K562 (cell line): ENCODE data around the gene AXIN2. TPM values are rescaled to one million over a fixed set of nuclear protein-coding genes. Genes with fewer than 3 reads are reported as not detected.

Experiments used
- ATAC-seq: fragments of 200-7000 bp; cut with Tn5 transposase; 3 replicates; pipeline ENCODE4 v1.9.1; 2020; ENCODE audit warnings: moderate library complexity
- BruUV-seq: library from RNA; stranded (reverse); fragments of 400-500 nt; replicated peaks from 2 replicates; lab custom pipeline; 2021; lab: Mats Ljungman, UMichigan
- CTCF ChIA-PET: fragments of 300-600 bp; formaldehyde crosslinking; extraction: SDS; loops from one replicate; lab custom pipeline; 2021; ENCODE audit warnings: low intra/inter-chr PET ratio; lab: Yijun Ruan, JAX
- POLR2A ChIA-PET: fragments of 300-600, 350-650 bp; sonication (Branson Sonifier 250); formaldehyde crosslinking; extraction: SDS; loops from one replicate; lab custom pipeline; 2021; ENCODE audit warnings: antibody characterized with exemption, inconsistent platforms; lab: Yijun Ruan, JAX
- DNase-seq, 4 experiments: peaks; one replicate each; pipeline versions ENCODE4 v3.0.0 to v3.0.0-alpha.2; 2011 to 2018; ENCODE audit warnings: low spot score in 3 of 4, mixed read lengths in 3 of 4; ENCODE audit errors: extremely low read depth in 1 of 4
- FAIRE-seq: peaks from 2 replicates; lab custom pipeline; 2011; peaks lifted over from hg19 to GRCh38; lab: Jason Lieb, UNC
- H2AFZ ChIP-seq: 2 replicates; pipeline ENCODE4 v1.6.0; 2011; ENCODE audit warnings: low read depth, low read length, control low read depth, inconsistent platforms
- H3K27ac ChIP-seq: fragments of 200-600 bp; 3 replicates; pipeline ENCODE4 v1.8.0; 2011; ENCODE audit warnings: low read depth, mild to moderate bottlenecking, control low read depth, inconsistent platforms, low read length, moderate library complexity, mixed read lengths; ENCODE audit errors: extremely low read depth
- H3K27me3 ChIP-seq, 2 experiments: fragments of 300-600 bp in 1 of 2; 2 replicates in 1 of 2; 3 replicates in 1 of 2; pipeline versions ENCODE4 v1.6.0 to v1.8.0; 2011; ENCODE audit warnings: inconsistent platforms in 2 of 2, low read length in 2 of 2, mild to moderate bottlenecking in 1 of 2, mixed read lengths in 1 of 2, moderate library complexity in 1 of 2; ENCODE audit not compliant: control insufficient read depth in 2 of 2, insufficient read depth in 2 of 2
- H3K36me3 ChIP-seq: fragments of 300-600 bp; 3 replicates; pipeline ENCODE4 v1.8.0; 2011; ENCODE audit warnings: mild to moderate bottlenecking, low read length, inconsistent platforms; ENCODE audit not compliant: control insufficient read depth, insufficient read depth
- H3K4me1 ChIP-seq, 2 experiments: fragments of 200-600 bp in 1 of 2; replicated peaks in 1 of 2; 2 replicates in 1 of 2; 3 replicates in 1 of 2; pipeline versions ENCODE4 v1.5.1 to v1.8.0; 2011; ENCODE audit warnings: inconsistent platforms in 2 of 2, low read length in 2 of 2, mild to moderate bottlenecking in 1 of 2, mixed read lengths in 1 of 2, moderate library complexity in 1 of 2; ENCODE audit not compliant: control insufficient read depth in 2 of 2, insufficient read depth in 2 of 2
- H3K4me2 ChIP-seq: 2 replicates; pipeline ENCODE4 v1.6.1; 2011; ENCODE audit warnings: low read length, control low read depth, inconsistent platforms, mixed read lengths; ENCODE audit not compliant: insufficient read depth
- H3K4me3 ChIP-seq: fragments of 200-600 bp; sonication (generic), shearing (Covaris generic); 2 replicates; pipeline ENCODE4 v1.5.1; 2016; ENCODE audit warnings: control low read depth, inconsistent platforms
- H3K79me2 ChIP-seq: fragments of 200-600 bp; 3 replicates; pipeline ENCODE4 v1.8.0; 2011; ENCODE audit warnings: low read length, inconsistent platforms; ENCODE audit not compliant: control insufficient read depth, insufficient read depth
- H3K9ac ChIP-seq, 2 experiments: 2 replicates each; pipeline versions ENCODE4 v1.6.0 to v1.6.1; 2011; ENCODE audit warnings: low read depth in 2 of 2, low read length in 2 of 2, control low read depth in 1 of 2, inconsistent platforms in 1 of 2, mild to moderate bottlenecking in 1 of 2, mixed read lengths in 1 of 2; ENCODE audit not compliant: insufficient read depth in 1 of 2
- H3K9me1 ChIP-seq: one replicate; pipeline ENCODE4 v1.6.0; 2011; ENCODE audit warnings: inconsistent platforms, mild to moderate bottlenecking, low read length, moderate library complexity; ENCODE audit not compliant: control insufficient read depth, insufficient read depth
- H3K9me3 ChIP-seq: replicated peaks from 2 replicates; pipeline ENCODE4 v1.5.1; 2011; ENCODE audit warnings: low read depth, low read length, inconsistent platforms; ENCODE audit not compliant: control insufficient read depth, insufficient read depth
- H4K20me1 ChIP-seq: replicated peaks from 2 replicates; pipeline ENCODE4 v1.6.1; 2011; ENCODE audit warnings: low read length, inconsistent platforms, mixed read lengths; ENCODE audit not compliant: control insufficient read depth, insufficient read depth
- GABPB2 ChIP-seq: fragments of 250-450 bp; sonication (Bioruptor Pico); conservative IDR thresholded peaks from 2 replicates; pipeline ENCODE4 v1.5.1; 2021; ENCODE audit warnings: mild to moderate bottlenecking
- NFIC ChIP-seq: fragments of 450-650 bp; IDR thresholded peaks from 2 replicates; pipeline ENCODE4 v1.6.1; 2017; ENCODE audit warnings: mild to moderate bottlenecking, inconsistent platforms
- SREBF2 ChIP-seq: sonication (generic); formaldehyde crosslinking; IDR thresholded peaks from 2 replicates; pipeline ENCODE4 v1.4.0; 2020; ENCODE audit warnings: mild to moderate bottlenecking, missing genetic modification reagents
- TSC22D4 ChIP-seq: fragments of 450-650 bp; IDR thresholded peaks from 2 replicates; pipeline ENCODE4 v1.6.1; 2016; ENCODE audit warnings: missing genetic modification characterization, missing biosample characterization, control low read depth
- WGBS: fragments of 100-300 bp; shearing (Covaris generic); methylation state at CpG from one replicate; pipeline ENCODE4 v1.1.6; 2016; ENCODE audit warnings: low coverage, mixed read lengths; ENCODE audit not compliant: insufficient coverage; ENCODE audit errors: missing lambda C conversion rate; 5-methylcytosine and 5-hydroxymethylcytosine counted together
- in situ Hi-C: fragments of 300-500 bp; cut with MboI; formaldehyde crosslinking; loops from 4 replicates; pipeline ENCODE4 v1.15.0; 2018; ENCODE audit warnings: inconsistent platforms, mixed read lengths
- intact Hi-C: fragments of 100-400 bp; cut with micrococcal nuclease; formaldehyde crosslinking; loops from 2 replicates; pipeline ENCODE4 v1.14.2; 2022
- polyA plus RNA-seq, 8 experiments: library from polyadenylated mRNA; depleted of rRNA in 4 of 8; stranded (reverse) in 5 of 8; unstranded in 3 of 8; fragments of >200 nt; fragmentation: Nextera tagmentation in 2 of 8; fragmentation: Illumina TruSeq in 1 of 8; extraction: Ambion mirVana in 2 of 8; extraction: Trizol in 1 of 8; gene quantifications; 2 replicates each; pipeline versions ENCODE4 v1.2.1 to v1.2.3, GENCODE V29; 2011 to 2014; ENCODE audit warnings: inconsistent platforms in 1 of 8, missing spikeins in 1 of 8
- total RNA-seq, 7 experiments: library from RNA; depleted of rRNA in 6 of 7; stranded (reverse); fragments of >200 nt in 6 of 7; fragmentation: Illumina TruSeq in 2 of 7; extraction: Trizol in 2 of 7; gene quantifications; 2 replicates each; pipeline versions ENCODE4 v1.2.1 to v1.2.3, GENCODE V29; 2011 to 2021; ENCODE audit warnings: low replicate concordance in 1 of 7
- TF ChIP-seq, protein P1 (sequence below): fragments of 450-650 bp; IDR thresholded peaks from 2 replicates; pipeline ENCODE4 v1.7.0; 2016; ENCODE audit warnings: borderline replicate concordance

Gene AXIN2
- total and polyA plus RNA-seq, 9 of the 15 experiments (the other 6 are each of a cell fraction or from before 2014, with no cell fraction given): 0.21 to 3.3 (median 1.2) TPM

DNA sequence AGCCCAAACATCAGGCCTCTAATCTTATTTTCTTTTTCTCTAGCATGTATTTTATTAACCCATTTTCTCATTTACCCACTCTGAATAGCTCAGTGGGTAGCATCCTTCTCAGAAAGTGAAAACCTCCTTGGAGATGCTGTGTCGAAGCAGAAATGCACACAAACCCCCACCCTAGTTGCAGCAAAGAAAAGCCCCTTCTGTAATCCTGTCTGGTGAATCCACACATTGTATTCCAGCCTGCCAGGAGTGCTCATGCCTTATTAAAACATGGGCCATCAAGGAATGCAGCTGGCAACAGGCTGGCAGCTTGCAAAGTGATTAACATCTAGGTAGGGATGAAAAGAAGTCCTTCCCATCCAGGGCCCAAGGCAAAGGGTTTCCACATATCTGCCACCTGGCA is 39.7 kb upstream of the AXIN2 start:
- Histone ChIP-seq H3K27ac (no peak overlapping the region), H3K4me1 (no peaks in the 10 kb centered on the region), H3K9me3 (no peaks in the 10 kb centered on the region), H3K36me3 (no peaks in the 10 kb centered on the region), H3K4me3 (no peak overlapping the region), H3K9me1 (no peaks in the 10 kb centered on the region), H3K79me2 (no peaks in the 10 kb centered on the region), H3K27me3 (peaks cover 6 to 13% of the 10 kb centered on the region in 2 experiments; a peak in 3 of 5 replicates), H4K20me1 (no peaks in the 10 kb centered on the region), H2AFZ (no peak overlapping the region), H3K4me2 (no peak overlapping the region), H3K9ac (no peak overlapping the region)
- 0% methylated on average over 1 of the region's 1 CpG for WGBS
- in situ Hi-C loops (no loop called here), intact Hi-C loops (no loop called here)
- no peak for FAIRE-seq
- ATAC-seq: no peak
- no peak for TF ChIP-seq NFIC
- no peak for TF ChIP-seq SREBF2 (CRISPR knock-in tag)
- TF ChIP-seq, protein P1, sequence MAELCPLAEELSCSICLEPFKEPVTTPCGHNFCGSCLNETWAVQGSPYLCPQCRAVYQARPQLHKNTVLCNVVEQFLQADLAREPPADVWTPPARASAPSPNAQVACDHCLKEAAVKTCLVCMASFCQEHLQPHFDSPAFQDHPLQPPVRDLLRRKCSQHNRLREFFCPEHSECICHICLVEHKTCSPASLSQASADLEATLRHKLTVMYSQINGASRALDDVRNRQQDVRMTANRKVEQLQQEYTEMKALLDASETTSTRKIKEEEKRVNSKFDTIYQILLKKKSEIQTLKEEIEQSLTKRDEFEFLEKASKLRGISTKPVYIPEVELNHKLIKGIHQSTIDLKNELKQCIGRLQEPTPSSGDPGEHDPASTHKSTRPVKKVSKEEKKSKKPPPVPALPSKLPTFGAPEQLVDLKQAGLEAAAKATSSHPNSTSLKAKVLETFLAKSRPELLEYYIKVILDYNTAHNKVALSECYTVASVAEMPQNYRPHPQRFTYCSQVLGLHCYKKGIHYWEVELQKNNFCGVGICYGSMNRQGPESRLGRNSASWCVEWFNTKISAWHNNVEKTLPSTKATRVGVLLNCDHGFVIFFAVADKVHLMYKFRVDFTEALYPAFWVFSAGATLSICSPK: no peak
- TF ChIP-seq TSC22D4 (tag): no peak
- TF ChIP-seq GABPB2: no peak
- ChIA-PET CTCF (no interaction called here), POLR2A (interaction anchor here (0.6 to 1.2 kb wide), 2 partner anchors 9 to 16 kb away, joined by 3 read pairs; no protein-coding TSS in a partner anchor)
- no TSS peak for BruUV-seq
- no peak for DNase-seq
